H1 (cell line): ENCODE measurements around the gene KCMF1. TPM values are rescaled to one million over a fixed set of nuclear protein-coding genes. Genes with fewer than 3 reads are reported as not detected.

ENCODE experiments used
- CTCF ChIA-PET: fragments of 300-600 bp; sonication (Branson Sonifier 250); formaldehyde crosslinking; loops from one replicate; lab custom pipeline; 2021; ENCODE audit not compliant: partially characterized antibody; lab: Charles Lee
- POLR2A ChIA-PET: fragments of 300-600 bp; sonication (Branson Sonifier 250); formaldehyde crosslinking; loops from one replicate; lab custom pipeline; 2021; ENCODE audit warnings: inconsistent platforms; ENCODE audit not compliant: partially characterized antibody; lab: Charles Lee
- DNase-seq, 2 experiments: peaks; one replicate each; pipeline versions ENCODE4 v3.0.0 to v3.0.0-alpha.2; 2010 to 2022; ENCODE audit warnings: low spot score in 2 of 2, low read depth in 1 of 2, mixed read lengths in 1 of 2
- FAIRE-seq: peaks from 2 replicates; lab custom pipeline; 2011; peaks lifted over from hg19 to GRCh38; lab: Jason Lieb, UNC
- H2AFZ ChIP-seq: 2 replicates; pipeline ENCODE4 v1.8.1; 2012; ENCODE audit warnings: low read length, inconsistent platforms
- H2AK5ac ChIP-seq: 2 replicates; pipeline ENCODE4 v1.6.1; 2013; ENCODE audit warnings: low read depth, low read length
- H2BK120ac ChIP-seq: replicated peaks from 2 replicates; pipeline ENCODE3; 2013; ENCODE audit warnings: low read depth, low read length, inconsistent platforms
- H2BK12ac ChIP-seq: 2 replicates; pipeline ENCODE4 v1.6.1; 2013; ENCODE audit warnings: low read depth, low read length
- H2BK15ac ChIP-seq: 2 replicates; pipeline ENCODE4 v1.6.1; 2013; ENCODE audit warnings: low read length
- H2BK20ac ChIP-seq: 2 replicates; pipeline ENCODE4 v1.6.1; 2013; ENCODE audit warnings: low read length
- H2BK5ac ChIP-seq: 2 replicates; pipeline ENCODE4 v1.6.1; 2013; ENCODE audit warnings: low read depth, low read length
- H3K14ac ChIP-seq: 2 replicates; pipeline ENCODE4 v1.6.1; 2013; ENCODE audit warnings: inconsistent platforms; ENCODE audit not compliant: insufficient read length
- H3K18ac ChIP-seq: 2 replicates; pipeline ENCODE4 v1.6.1; 2013; ENCODE audit warnings: low read length; ENCODE audit errors: extremely low read depth
- H3K23ac ChIP-seq: 2 replicates; pipeline ENCODE4 v1.6.1; 2013; ENCODE audit warnings: inconsistent platforms; ENCODE audit not compliant: insufficient read length
- H3K23me2 ChIP-seq: 2 replicates; pipeline ENCODE4 v1.6.1; 2013; ENCODE audit warnings: low read depth, low read length
- H3K27ac ChIP-seq: 2 replicates; pipeline ENCODE4 v1.6.1; 2011; ENCODE audit warnings: low read depth, low read length, inconsistent platforms
- H3K27me3 ChIP-seq, 4 experiments: replicated peaks in 1 of 4; 1 replicate in 1 of 4; 2 replicates in 3 of 4; pipeline versions ENCODE4 v1.6.1 to v1.8.1; 2011 to 2013; ENCODE audit warnings: low read length in 3 of 4, mild to moderate bottlenecking in 3 of 4, inconsistent platforms in 2 of 4, mixed read lengths in 2 of 4, moderate library complexity in 1 of 4; ENCODE audit not compliant: control insufficient read depth in 3 of 4, insufficient read depth in 3 of 4; ENCODE audit errors: extremely low read depth in 1 of 4
- H3K36me3 ChIP-seq, 4 experiments: 2 replicates each; pipeline versions ENCODE4 v1.6.1 to v1.8.1; 2011 to 2013; ENCODE audit warnings: mild to moderate bottlenecking in 4 of 4, low read length in 3 of 4, moderate library complexity in 2 of 4, control low read depth in 1 of 4, inconsistent platforms in 1 of 4; ENCODE audit not compliant: insufficient read depth in 4 of 4, control insufficient read depth in 2 of 4
- H3K4ac ChIP-seq: replicated peaks from 2 replicates; pipeline ENCODE3; 2013; ENCODE audit warnings: low read length, low read depth, mixed read lengths, inconsistent platforms; ENCODE audit not compliant: insufficient read length
- H3K4me1 ChIP-seq, 4 experiments: replicated peaks in 1 of 4; 1 replicate in 1 of 4; 2 replicates in 3 of 4; pipeline versions ENCODE4 v1.6.1 to v1.8.1; 2011 to 2013; ENCODE audit warnings: low read length in 3 of 4, inconsistent platforms in 2 of 4, mixed read lengths in 1 of 4; ENCODE audit not compliant: insufficient read depth in 4 of 4, control insufficient read depth in 3 of 4
- H3K4me2 ChIP-seq, 2 experiments: 2 replicates each; pipeline versions ENCODE4 v1.6.1 to v1.8.1; 2011 to 2013; ENCODE audit warnings: low read depth in 2 of 2, low read length in 2 of 2, control low read depth in 1 of 2, inconsistent platforms in 1 of 2, mild to moderate bottlenecking in 1 of 2; ENCODE audit not compliant: insufficient read depth in 1 of 2
- H3K4me3 ChIP-seq, 4 experiments: fragments of 200-600, 300-600 bp in 1 of 4; sonication (generic), shearing (Covaris generic), sonication (Bioruptor Twin) in 1 of 4; 2 replicates each; pipeline versions ENCODE4 v1.5.1 to v1.8.1; 2011 to 2016; ENCODE audit warnings: low read length in 4 of 4, low read depth in 3 of 4, control low read depth in 2 of 4, inconsistent platforms in 2 of 4, mild to moderate bottlenecking in 2 of 4, mixed read lengths in 1 of 4, moderate library complexity in 1 of 4; ENCODE audit not compliant: insufficient read depth in 2 of 4; ENCODE audit errors: extremely low read depth in 1 of 4
- H3K56ac ChIP-seq: replicated peaks from 2 replicates; pipeline ENCODE3; 2013; ENCODE audit warnings: low read depth, mild to moderate bottlenecking, mixed read lengths, low read length, inconsistent platforms; ENCODE audit not compliant: insufficient read length
- H3K79me1 ChIP-seq: 2 replicates; pipeline ENCODE4 v1.6.1; 2013; ENCODE audit warnings: low read depth, low read length, control low read depth
- H3K79me2 ChIP-seq, 2 experiments: 2 replicates each; pipeline versions ENCODE4 v1.6.1 to v1.8.1; 2012 to 2013; ENCODE audit warnings: low read length in 2 of 2, mild to moderate bottlenecking in 2 of 2, inconsistent platforms in 1 of 2; ENCODE audit not compliant: insufficient read depth in 2 of 2, control insufficient read depth in 1 of 2
- H3K9ac ChIP-seq, 4 experiments: replicated peaks in 1 of 4; 1 replicate in 1 of 4; 2 replicates in 3 of 4; pipeline versions ENCODE4 v1.6.1 to v1.8.1; 2011 to 2013; ENCODE audit warnings: low read depth in 3 of 4, low read length in 3 of 4, control low read depth in 2 of 4, mild to moderate bottlenecking in 2 of 4, moderate library complexity in 2 of 4, inconsistent platforms in 1 of 4; ENCODE audit errors: extremely low read depth in 1 of 4
- H3K9me3 ChIP-seq, 2 experiments: 2 replicates each; pipeline versions ENCODE4 v1.6.1 to v1.8.1; 2012 to 2013; ENCODE audit warnings: mild to moderate bottlenecking in 2 of 2, moderate library complexity in 2 of 2, control low read depth in 1 of 2, inconsistent platforms in 1 of 2, low read depth in 1 of 2, low read length in 1 of 2, mixed read lengths in 1 of 2; ENCODE audit not compliant: insufficient read depth in 2 of 2
- H4K20me1 ChIP-seq, 2 experiments: replicated peaks in 1 of 2; 2 replicates each; pipeline versions ENCODE3 to v1.8.1; 2011 to 2013; ENCODE audit warnings: inconsistent platforms in 2 of 2, low read length in 2 of 2, mild to moderate bottlenecking in 1 of 2; ENCODE audit not compliant: insufficient read depth in 2 of 2, control insufficient read depth in 1 of 2
- H4K5ac ChIP-seq: 2 replicates; pipeline ENCODE4 v1.6.1; 2013; ENCODE audit warnings: low read length, low read depth, mixed read lengths, inconsistent platforms; ENCODE audit not compliant: insufficient read length
- H4K8ac ChIP-seq: 2 replicates; pipeline ENCODE4 v1.8.0; 2013; ENCODE audit warnings: mild to moderate bottlenecking, moderate library complexity, low read length, inconsistent platforms; ENCODE audit not compliant: insufficient read depth; ENCODE audit errors: extremely low read depth
- H4K91ac ChIP-seq: replicated peaks from 2 replicates; pipeline ENCODE3; 2013; ENCODE audit warnings: low read length, mixed read lengths, inconsistent platforms; ENCODE audit not compliant: insufficient read length
- HDAC6 ChIP-seq: IDR thresholded peaks from one replicate; pipeline ENCODE4 v1.7.1; 2012; ENCODE audit warnings: low read depth, mild to moderate bottlenecking, inconsistent platforms, low read length, moderate library complexity
- POLR2AphosphoS5 ChIP-seq: IDR thresholded peaks from 2 replicates; pipeline ENCODE4 v1.6.1; 2011; ENCODE audit warnings: low read depth, low read length
- WGBS, 2 experiments: shearing (Covaris generic) in 1 of 2; methylation state at CpG; one replicate each; pipeline versions ENCODE4 v1.1.6 to v1.1.7; 2013 to 2015; ENCODE audit warnings: low lambda C conversion rate in 2 of 2, mixed read lengths in 2 of 2, inconsistent platforms in 1 of 2, low coverage in 1 of 2, missing lambda C conversion rate in 1 of 2; ENCODE audit not compliant: insufficient replicate concordance in 2 of 2, insufficient coverage in 1 of 2, insufficient read length in 1 of 2; ENCODE audit errors: extremely low coverage in 1 of 2, missing lambda C conversion rate in 1 of 2; 5-methylcytosine and 5-hydroxymethylcytosine counted together
- polyA plus RNA-seq, 7 experiments: library from polyadenylated mRNA; depleted of rRNA in 3 of 7; stranded (reverse) in 5 of 7; unstranded in 2 of 7; fragments of >200 nt in 5 of 7; fragments of 200-250 nt in 2 of 7; gene quantifications; 1 replicate in 5 of 7; 2 replicates in 1 of 7; 4 replicates in 1 of 7; pipeline versions ENCODE4 v1.2.1 to v1.2.3, GENCODE V29; 2011 to 2013; ENCODE audit warnings: missing spikeins in 2 of 7, mixed read lengths in 2 of 7
- total RNA-seq: library from RNA; stranded (reverse); fragmentation: NEBNext Ultra II Directional; extraction: Animal tissue kit (Norgen Biotek cat#: 25700); gene quantifications from 2 replicates; pipeline ENCODE4 v1.2.1, GENCODE V29; 2021

The KCMF1 gene
- total and polyA plus RNA-seq, 2 of the 8 experiments (the other 6 are each of a cell fraction or from before 2014, with no cell fraction given) = 86.9 to 149 TPM

DNA sequence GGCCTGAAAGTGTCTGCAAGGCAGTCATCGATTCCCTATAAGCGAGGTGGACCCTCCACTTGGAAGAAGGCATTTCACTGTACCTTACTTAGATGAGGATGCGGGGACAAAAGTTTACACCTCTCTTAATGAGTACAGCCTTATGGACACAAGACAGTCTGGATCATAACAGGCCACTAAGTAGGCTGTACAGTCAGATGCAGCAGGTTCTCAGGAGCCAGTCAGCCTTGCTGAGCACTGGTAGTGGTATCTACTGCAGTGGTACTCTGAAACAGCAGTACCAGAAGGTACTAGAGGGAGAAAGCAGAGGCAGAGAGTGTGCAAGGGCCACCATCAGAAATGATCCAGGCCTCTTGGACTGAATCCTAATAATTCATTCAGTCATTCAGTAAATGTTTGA, 77.6 kb downstream of the KCMF1 start:
- Histone ChIP-seq H3K27me3 (no peaks in the 10 kb centered on the region), H4K8ac (no peak overlapping the region), H3K4me1 (no peaks in the 10 kb centered on the region; a peak in 1 of 7 replicates), H3K36me3 (peaks cover 6 to 79% (median 39%) of the 10 kb centered on the region in 4 experiments; a peak in 7 of 8 replicates), H4K91ac (no peak overlapping the region), H4K20me1 (no peaks in the 10 kb centered on the region), H2BK20ac (no peak overlapping the region), H2BK120ac (no peak overlapping the region), H3K79me1 (peaks cover 3% of the 10 kb centered on the region; the same call in 1 of the 2 replicates), H3K56ac (no peak overlapping the region), H4K5ac (no peak overlapping the region), H3K9ac (no peak overlapping the region), H2BK15ac (no peak overlapping the region), H2BK12ac (no peak overlapping the region), H3K18ac (no peak overlapping the region), H3K23me2 (no peaks in the 10 kb centered on the region), H3K4ac (no peak overlapping the region), H3K14ac (no peak overlapping the region), H3K9me3 (no peaks in the 10 kb centered on the region), H2AK5ac (no peak overlapping the region), H3K4me2 (no peak overlapping the region), H3K23ac (no peak overlapping the region), H3K79me2 (no peaks in the 10 kb centered on the region), H3K27ac (no peak overlapping the region), H2BK5ac (no peak overlapping the region), H2AFZ (no peak overlapping the region), H3K4me3 (no peak overlapping the region)
- POLR2A ChIA-PET = interaction anchor here (1.5 kb wide), 1 partner anchor 10 kb away, joined by 3 read pairs; no protein-coding TSS in a partner anchor
- FAIRE-seq (no peak), DNase-seq (no peak)
- TF ChIP-seq HDAC6 (no peak), POLR2AphosphoS5 (peak; percentile 40; the same call in 1 of the 2 replicates)
- WGBS, 2 experiments = 97% methylated on average over 3 of the region's 3 CpGs; no CpG with 5 or more reads in 1 of the 2 experiments
- CTCF ChIA-PET = interaction anchor here (0.6 to 1.9 kb wide), 3 partner anchors 15 to 60 kb away, joined by 3 to 9 read pairs (median 4); no protein-coding TSS in a partner anchor
